ENCODE measurements around the gene EMX1.
A peak's percentile ranks its signal among the peaks of the same experiment; 100 is the strongest.

Gene EMX1

GRCh38 chr2:72889991-72890390 is 27.3 kb upstream of the EMX1 start:
- no peak overlapping the region for H2AFZ ChIP-seq (ENCODE audit: low read depth)
- H4K20me1 ChIP-seq (ENCODE audit: insufficient read depth) = no peaks in the 10 kb centered on the region
- H3K79me2 ChIP-seq (ENCODE audit: insufficient read depth, low read depth) = no peaks in the 10 kb centered on the region
- H3K27ac ChIP-seq = no peak overlapping the region
- TF ChIP-seq CTCF (conservative IDR thresholded peaks at IDR 0.05; ENCODE audit: low read depth, low read length) = no peak
- H3K36me3 ChIP-seq (ENCODE audit: insufficient read depth) = no peaks in the 10 kb centered on the region
- H3K27me3 ChIP-seq (ENCODE audit: insufficient read depth, low read depth) = peaks cover 14% of the 10 kb centered on the region
- no peak overlapping the region for H3K4me2 ChIP-seq
- no peak overlapping the region for H3K9ac ChIP-seq
- H3K4me1 ChIP-seq (ENCODE audit: low read depth, poor library complexity, severe bottlenecking) = peaks cover 8% of the 10 kb centered on the region
- no peak overlapping the region for H3K4me3 ChIP-seq (IDR thresholded peaks at IDR 0.05; ENCODE audit: insufficient read depth, low read depth, low read length)

DNA sequence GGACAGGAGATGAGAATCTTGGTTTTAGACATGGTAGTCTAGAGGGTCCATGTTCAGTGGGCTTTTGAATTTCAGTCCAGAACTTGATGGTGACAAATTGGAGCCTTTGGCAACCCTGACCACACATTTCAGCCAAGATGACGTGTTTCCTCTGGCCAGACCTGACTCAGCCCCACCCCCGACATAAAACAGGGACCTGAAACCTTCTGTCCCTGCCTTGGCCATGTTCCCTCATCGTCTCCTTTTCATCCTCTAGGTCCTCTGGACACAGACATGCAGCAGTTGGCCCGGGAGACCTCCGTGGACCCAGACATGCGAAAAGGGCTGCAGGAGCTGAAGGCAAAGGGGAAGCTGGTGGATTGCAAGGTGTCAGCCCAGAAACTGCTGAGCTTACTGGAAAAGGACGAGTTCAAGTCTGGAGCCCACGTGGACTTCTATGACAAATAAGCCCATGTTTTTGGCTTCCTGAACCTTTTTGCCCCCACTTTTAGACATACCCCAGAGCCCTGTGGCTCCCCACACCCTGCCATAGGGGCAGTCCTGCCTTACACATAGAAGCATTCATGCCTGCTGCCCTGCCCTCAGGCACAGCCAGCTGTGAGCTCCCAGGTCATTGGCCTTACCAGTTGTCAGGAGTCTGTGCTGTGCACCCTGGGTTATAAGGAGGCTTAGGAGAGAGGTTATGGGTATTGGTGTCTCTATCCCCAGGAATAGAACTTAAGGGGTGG is 26.1 kb upstream of the EMX1 start:
- no peaks in the 10 kb centered on the region for H3K36me3 ChIP-seq (ENCODE audit: insufficient read depth)
- no peaks in the 10 kb centered on the region for H3K79me2 ChIP-seq (ENCODE audit: insufficient read depth, low read depth)
- no peak overlapping the region for H3K4me2 ChIP-seq
- no peak overlapping the region for H3K9ac ChIP-seq
- H4K20me1 ChIP-seq (ENCODE audit: insufficient read depth) = no peaks in the 10 kb centered on the region
- no peak for TF ChIP-seq CTCF (conservative IDR thresholded peaks at IDR 0.05; ENCODE audit: low read depth, low read length)
- H2AFZ ChIP-seq (ENCODE audit: low read depth) = no peak overlapping the region
- no peak overlapping the region for H3K27ac ChIP-seq
- H3K4me1 ChIP-seq (ENCODE audit: low read depth, poor library complexity, severe bottlenecking) = peaks cover 7% of the 10 kb centered on the region
- H3K27me3 ChIP-seq (ENCODE audit: insufficient read depth, low read depth) = peaks cover 6% of the 10 kb centered on the region; the same call in 1 of the 2 replicates
- no peak overlapping the region for H3K4me3 ChIP-seq (IDR thresholded peaks at IDR 0.05; ENCODE audit: insufficient read depth, low read depth, low read length)

- no peaks in the 10 kb centered on the region for H4K20me1 ChIP-seq (ENCODE audit: insufficient read depth)
- no peaks in the 10 kb centered on the region for H3K27me3 ChIP-seq (ENCODE audit: insufficient read depth, low read depth)
- TF ChIP-seq CTCF (conservative IDR thresholded peaks at IDR 0.05; ENCODE audit: low read depth, low read length) = peak; percentile 85
Measured at GRCh38 chr2:72892506-72893173, 24.7 kb upstream of the EMX1 start.

DNA sequence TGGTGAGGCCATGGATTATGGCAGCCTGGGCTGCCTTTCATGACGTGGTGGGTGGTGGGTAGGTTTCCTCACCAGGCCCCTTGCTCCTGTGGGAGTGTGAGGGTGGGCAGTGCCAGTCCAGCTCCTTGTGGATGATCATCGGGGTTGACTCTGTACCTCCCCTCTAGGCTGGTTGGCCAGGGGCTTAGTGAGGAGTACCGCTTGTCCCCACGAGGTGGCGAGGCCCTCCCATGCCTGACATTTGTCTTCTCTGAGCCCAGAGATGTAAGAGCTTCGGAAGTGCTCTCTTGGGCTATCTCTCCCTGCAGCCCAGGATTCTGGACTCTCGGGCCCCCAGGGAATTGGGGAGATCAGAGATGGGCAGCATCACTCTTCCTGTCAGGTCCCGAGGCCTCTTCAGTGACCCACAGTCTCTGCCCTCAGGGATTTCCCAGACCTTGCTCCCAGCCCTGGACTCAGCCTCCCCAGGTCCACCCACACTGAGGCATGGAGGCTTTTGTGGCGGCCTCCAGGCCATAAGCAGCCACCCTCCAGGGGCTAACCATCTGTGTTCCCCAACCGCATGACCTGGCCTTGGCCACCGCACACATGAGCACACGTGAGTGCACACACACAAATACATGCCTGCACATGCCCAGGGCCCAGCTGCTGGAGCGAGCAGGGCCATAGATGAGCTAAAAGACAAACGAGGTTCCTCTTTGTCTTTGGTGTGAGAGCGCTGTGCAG is 23.6 kb upstream of the EMX1 start:
- Histone ChIP-seq H3K4me1 (ENCODE audit: low read depth, poor library complexity, severe bottlenecking) (no peaks in the 10 kb centered on the region), H3K27me3 (ENCODE audit: insufficient read depth, low read depth) (no peaks in the 10 kb centered on the region), H4K20me1 (ENCODE audit: insufficient read depth) (no peaks in the 10 kb centered on the region), H3K27ac (no peak overlapping the region), H3K9ac (no peak overlapping the region), H2AFZ (ENCODE audit: low read depth) (no peak overlapping the region), H3K79me2 (ENCODE audit: insufficient read depth, low read depth) (no peaks in the 10 kb centered on the region), H3K4me2 (no peak overlapping the region), H3K36me3 (ENCODE audit: insufficient read depth) (no peaks in the 10 kb centered on the region), H3K4me3 (IDR thresholded peaks at IDR 0.05; ENCODE audit: insufficient read depth, low read depth, low read length) (no peak overlapping the region)
- TF ChIP-seq CTCF (conservative IDR thresholded peaks at IDR 0.05; ENCODE audit: low read depth, low read length) = peak; percentile 32

More at GRCh38 chr2:72892506-72893173, 24.7 kb upstream of the EMX1 start:
- no peak overlapping the region for H2AFZ ChIP-seq (ENCODE audit: low read depth)
- H3K27ac ChIP-seq = no peak overlapping the region
- no peaks in the 10 kb centered on the region for H3K79me2 ChIP-seq (ENCODE audit: insufficient read depth, low read depth)
- H3K9ac ChIP-seq = no peak overlapping the region
- no peak overlapping the region for H3K4me2 ChIP-seq
- no peaks in the 10 kb centered on the region for H3K36me3 ChIP-seq (ENCODE audit: insufficient read depth)
- H3K4me3 ChIP-seq (IDR thresholded peaks at IDR 0.05; ENCODE audit: insufficient read depth, low read depth, low read length) = no peak overlapping the region
- no peaks in the 10 kb centered on the region for H3K4me1 ChIP-seq (ENCODE audit: low read depth, poor library complexity, severe bottlenecking)

Data from KMS-11 (cell line).